ENCODE results near the gene WDR90. TPM values are rescaled to one million over a fixed set of nuclear protein-coding genes. Genes with fewer than 3 reads are reported as not detected.

WDR90 gene
- total RNA-seq, 1 donor from 2014 or later: 21.2 TPM

GRCh38 chr16:628321-629061 lies 20.7 kb upstream of the WDR90 start:
- no peak overlapping the region for H2AFZ ChIP-seq (ENCODE audit: low read depth, low read length)
- H3K27me3 Mint-ChIP-seq (ENCODE audit: low read depth, unreplicated experiment): no peaks in the 10 kb centered on the region
- no peaks in the 10 kb centered on the region for H3K27me3 ChIP-seq (ENCODE audit: insufficient read depth, low read length)
- no peak overlapping the region for H3K27ac Mint-ChIP-seq (ENCODE audit: unreplicated experiment)
- peaks cover 20% of the 10 kb centered on the region for H3K4me1 ChIP-seq (ENCODE audit: insufficient read depth, low read length)
- H3K27ac ChIP-seq (ENCODE audit: low read depth, low read length): no peak overlapping the region
- FAIRE-seq (no peak), DNase-seq (ENCODE audit: low read depth) (no peak)
- no peaks in the 10 kb centered on the region for H3K9me3 Mint-ChIP-seq (ENCODE audit: unreplicated experiment)
- H3K4me1 Mint-ChIP-seq (ENCODE audit: low read depth, unreplicated experiment): peaks cover 4% of the 10 kb centered on the region
- H4K20me1 ChIP-seq (ENCODE audit: insufficient read depth, low read length): peaks cover 8% of the 10 kb centered on the region
- TF ChIP-seq CTCF (IDR thresholded peaks at IDR 0.05; ENCODE audit: insufficient read depth, low read depth, low read length) (no peak), EZH2 (IDR thresholded peaks at IDR 0.05; ENCODE audit: insufficient read depth, low read length) (no peak)
- H3K36me3 Mint-ChIP-seq (ENCODE audit: low read depth, unreplicated experiment): peaks cover 7% of the 10 kb centered on the region
- H3K4me3 Mint-ChIP-seq (ENCODE audit: unreplicated experiment): no peak overlapping the region
- H3K36me3 ChIP-seq (ENCODE audit: insufficient read depth, low read length): no peaks in the 10 kb centered on the region
- H3K79me2 ChIP-seq (ENCODE audit: insufficient read depth, low read length): no peaks in the 10 kb centered on the region
- H3K4me3 ChIP-seq (ENCODE audit: insufficient read depth, low read depth, low read length): no peak overlapping the region
- H3K9me3 ChIP-seq (ENCODE audit: insufficient read depth, low read depth, low read length): no peaks in the 10 kb centered on the region
- no peak overlapping the region for H3K4me2 ChIP-seq (ENCODE audit: low read length)
- no peak overlapping the region for H3K9ac ChIP-seq (ENCODE audit: low read length)

- Mint-ChIP-seq H3K4me3 (ENCODE audit: unreplicated experiment) (no peak overlapping the region), H3K27ac (ENCODE audit: unreplicated experiment) (no peak overlapping the region)
Measured at GRCh38 chr16:629185-629832, 19.9 kb upstream of the WDR90 start.

More at GRCh38 chr16:629185-629832, 19.9 kb upstream of the WDR90 start:
- H3K9me3 Mint-ChIP-seq (ENCODE audit: unreplicated experiment): no peaks in the 10 kb centered on the region
- DNase-seq (ENCODE audit: low read depth) (no peak), FAIRE-seq (no peak)
- no peaks in the 10 kb centered on the region for H3K27me3 ChIP-seq (ENCODE audit: insufficient read depth, low read length)
- H2AFZ ChIP-seq (ENCODE audit: low read depth, low read length): no peak overlapping the region
- H3K4me1 ChIP-seq (ENCODE audit: insufficient read depth, low read length): peaks cover 20% of the 10 kb centered on the region
- no peak overlapping the region for H3K27ac ChIP-seq (ENCODE audit: low read depth, low read length)
- no peak for TF ChIP-seq EZH2 (IDR thresholded peaks at IDR 0.05; ENCODE audit: insufficient read depth, low read length)
- no peak for TF ChIP-seq CTCF (IDR thresholded peaks at IDR 0.05; ENCODE audit: insufficient read depth, low read depth, low read length)
- peaks cover 7% of the 10 kb centered on the region for H3K36me3 Mint-ChIP-seq (ENCODE audit: low read depth, unreplicated experiment)
- no peaks in the 10 kb centered on the region for H3K27me3 Mint-ChIP-seq (ENCODE audit: low read depth, unreplicated experiment)
- H3K9ac ChIP-seq (ENCODE audit: low read length): no peak overlapping the region
- no peaks in the 10 kb centered on the region for H3K9me3 ChIP-seq (ENCODE audit: insufficient read depth, low read depth, low read length)
- no peaks in the 10 kb centered on the region for H3K36me3 ChIP-seq (ENCODE audit: insufficient read depth, low read length)
- H3K4me3 ChIP-seq (ENCODE audit: insufficient read depth, low read depth, low read length): no peak overlapping the region
- peaks cover 4% of the 10 kb centered on the region for H3K4me1 Mint-ChIP-seq (ENCODE audit: low read depth, unreplicated experiment)
- no peaks in the 10 kb centered on the region for H3K79me2 ChIP-seq (ENCODE audit: insufficient read depth, low read length)
- H3K4me2 ChIP-seq (ENCODE audit: low read length): no peak overlapping the region
- peaks cover 11% of the 10 kb centered on the region for H4K20me1 ChIP-seq (ENCODE audit: insufficient read depth, low read length)
